ENCODE data around the gene MORN1.

MORN1 gene

GRCh38 chr1:2350911-2351655 is 40.3 kb downstream of the MORN1 start:
- no peak for DNase-seq (ENCODE audit: low read depth)

GRCh38 chr1:2350501-2350900 is 40.9 kb downstream of the MORN1 start:
- DNase-seq (ENCODE audit: low read depth): no peak

DNA sequence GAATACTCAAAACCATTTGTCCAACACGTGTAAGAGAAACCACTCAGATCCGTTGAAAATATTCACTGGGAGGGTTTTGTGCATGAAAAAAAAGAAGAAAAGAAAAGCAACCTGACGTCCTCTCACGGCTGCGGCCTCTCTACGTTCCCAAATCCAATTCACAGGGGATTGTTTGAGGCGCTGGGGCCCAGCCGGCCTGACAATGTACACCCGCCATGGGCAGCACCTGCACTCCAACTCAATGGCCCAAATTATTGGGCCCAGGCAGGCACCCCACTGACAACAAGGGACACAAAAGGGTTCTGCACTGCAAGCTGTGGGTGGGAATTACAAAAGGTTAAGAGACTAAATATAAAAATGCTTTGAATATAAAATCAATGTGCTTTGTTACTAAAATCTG is 41.5 kb downstream of the MORN1 start:
- DNase-seq (ENCODE audit: low read depth): no peak

DNA sequence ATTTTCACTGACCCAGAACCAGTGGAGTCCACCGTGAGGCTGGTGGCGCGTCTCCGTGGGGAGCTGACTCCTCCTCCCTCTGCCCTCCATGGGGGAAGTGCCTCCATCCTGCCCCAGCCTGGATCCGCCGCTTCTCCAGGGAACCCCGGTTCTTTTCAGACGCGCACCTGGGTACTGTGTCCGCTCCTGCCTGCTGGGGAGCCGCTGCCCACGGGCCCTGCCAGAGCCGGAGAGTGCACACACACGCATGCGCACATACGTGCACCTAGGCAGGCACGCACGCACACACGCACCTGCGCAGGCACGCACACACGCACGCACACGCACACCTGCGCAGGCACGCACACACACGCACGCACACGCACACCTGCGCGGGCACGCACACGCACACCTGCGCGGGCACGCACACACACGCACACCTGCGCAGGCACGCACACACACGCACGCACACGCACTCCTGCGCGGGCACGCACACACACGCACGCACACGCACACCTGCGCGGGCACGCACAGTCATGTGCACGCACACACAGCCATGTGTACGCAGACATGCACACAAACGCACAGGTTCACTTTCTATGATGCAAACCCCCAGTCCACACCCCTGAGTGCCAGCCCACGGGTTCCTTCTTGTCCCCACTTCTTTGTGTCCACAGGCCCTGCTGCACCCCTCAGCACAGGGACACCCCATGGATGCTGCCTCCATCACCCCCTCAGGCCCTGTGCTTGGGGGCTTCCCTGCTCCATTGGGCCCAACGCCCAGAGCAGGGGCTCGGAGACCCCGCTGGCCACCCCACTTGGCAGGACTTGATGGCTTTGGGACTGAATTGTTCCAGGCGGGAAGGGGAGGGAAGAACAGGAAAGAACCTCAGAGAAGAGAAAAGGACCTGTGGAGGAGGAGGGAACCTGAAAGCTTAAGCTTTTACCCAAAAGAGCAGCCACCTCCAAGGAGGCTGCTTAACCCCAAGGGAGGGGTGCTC is 42.7 kb downstream of the MORN1 start:
- no peak for DNase-seq (ENCODE audit: low read depth)

DNA sequence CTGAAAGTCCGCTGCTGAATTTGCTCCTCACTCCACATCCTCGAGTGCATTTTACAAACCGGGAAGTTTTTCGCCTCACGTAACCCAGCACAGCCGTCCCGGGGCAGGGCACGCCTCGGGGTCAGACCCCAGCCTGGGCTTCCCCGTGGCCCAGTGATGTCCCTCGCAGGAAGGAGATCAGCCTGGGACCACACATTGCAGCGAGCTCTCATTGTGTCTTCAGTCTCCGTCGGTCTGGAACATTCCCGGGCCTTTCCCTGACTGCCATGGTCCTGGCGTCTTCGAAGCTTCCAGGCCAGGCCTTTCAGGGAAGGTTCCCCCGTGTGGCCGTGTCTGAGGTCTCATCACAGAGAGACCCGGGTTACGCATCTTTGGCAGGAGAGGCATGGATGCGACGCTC is 43.5 kb downstream of the MORN1 start:
- DNase-seq (ENCODE audit: low read depth): no peak

GRCh38 chr1:2347409-2347785 is 44.0 kb downstream of the MORN1 start:
- no peak for DNase-seq (ENCODE audit: low read depth)

- DNase-seq (ENCODE audit: low read depth): no peak
These were observed 44.5 kb downstream of the MORN1 start for GRCh38 chr1:2346691-2347408.

DNA sequence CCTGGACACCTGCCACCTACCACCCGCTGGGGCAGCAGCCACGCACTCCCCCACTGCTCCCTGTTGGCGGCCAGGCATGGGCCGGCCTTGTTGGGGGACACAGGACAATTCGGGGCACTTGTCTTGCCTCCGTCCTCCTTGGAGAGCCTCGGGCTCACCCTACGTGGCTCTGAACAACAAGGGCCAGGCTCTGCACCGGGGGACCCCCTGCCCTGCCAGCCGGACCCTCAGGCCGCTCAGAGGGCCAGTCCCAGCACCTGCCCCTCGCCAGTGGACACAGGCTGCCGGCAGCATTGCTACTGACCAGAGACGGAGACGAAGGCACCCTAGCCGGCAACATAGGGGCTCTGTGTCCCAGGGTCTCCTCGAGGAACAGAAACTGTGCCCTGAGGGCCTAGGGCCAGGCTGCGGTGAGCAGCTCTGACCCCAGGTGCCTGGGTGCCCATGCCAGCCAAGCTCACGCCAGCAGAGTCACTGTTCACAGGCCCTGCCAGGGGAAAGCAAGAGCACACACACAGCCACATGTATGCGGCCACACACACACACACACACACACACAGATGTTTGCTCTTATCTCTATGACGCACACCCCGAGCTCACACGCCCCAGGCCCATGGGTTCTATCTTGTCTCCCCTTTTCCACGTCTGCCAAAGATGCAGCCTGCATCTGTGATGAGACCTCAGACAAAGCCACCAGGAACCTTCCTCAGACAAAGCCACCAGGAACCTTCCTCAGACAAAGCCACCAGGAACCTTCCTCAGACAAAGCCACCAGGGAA is 45.9 kb downstream of the MORN1 start:
- DNase-seq (ENCODE audit: low read depth): no peak

DNA sequence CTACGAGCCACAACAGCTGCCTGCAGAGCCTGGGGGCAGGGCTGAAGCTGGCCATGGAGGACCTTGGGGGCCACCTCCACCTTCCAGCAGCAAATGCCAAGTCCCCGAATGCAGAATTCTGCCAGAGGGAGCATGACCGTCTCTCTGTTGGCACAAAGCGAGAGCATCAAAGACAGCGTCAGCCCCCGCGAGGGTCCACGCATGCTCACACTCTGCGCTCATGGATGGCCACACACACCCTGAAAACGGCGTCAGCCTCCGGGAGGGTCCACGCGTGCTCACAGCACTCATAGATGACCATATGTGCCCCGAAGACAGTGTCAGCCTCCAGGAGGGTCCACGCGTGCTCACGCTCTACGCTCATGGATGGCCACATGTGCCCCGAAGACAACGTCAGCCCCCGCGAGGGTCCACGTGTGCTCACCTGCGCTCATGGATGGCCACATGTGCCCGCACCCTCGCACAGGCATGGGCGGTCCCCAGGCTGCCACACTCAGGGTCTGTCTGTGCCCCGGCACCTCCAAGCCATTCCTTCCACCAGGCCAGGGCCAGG is 46.5 kb downstream of the MORN1 start:
- no peak for DNase-seq (ENCODE audit: low read depth)

- DNase-seq (ENCODE audit: low read depth): no peak
These were observed 47.2 kb downstream of the MORN1 start for GRCh38 chr1:2344121-2344681.

DNA sequence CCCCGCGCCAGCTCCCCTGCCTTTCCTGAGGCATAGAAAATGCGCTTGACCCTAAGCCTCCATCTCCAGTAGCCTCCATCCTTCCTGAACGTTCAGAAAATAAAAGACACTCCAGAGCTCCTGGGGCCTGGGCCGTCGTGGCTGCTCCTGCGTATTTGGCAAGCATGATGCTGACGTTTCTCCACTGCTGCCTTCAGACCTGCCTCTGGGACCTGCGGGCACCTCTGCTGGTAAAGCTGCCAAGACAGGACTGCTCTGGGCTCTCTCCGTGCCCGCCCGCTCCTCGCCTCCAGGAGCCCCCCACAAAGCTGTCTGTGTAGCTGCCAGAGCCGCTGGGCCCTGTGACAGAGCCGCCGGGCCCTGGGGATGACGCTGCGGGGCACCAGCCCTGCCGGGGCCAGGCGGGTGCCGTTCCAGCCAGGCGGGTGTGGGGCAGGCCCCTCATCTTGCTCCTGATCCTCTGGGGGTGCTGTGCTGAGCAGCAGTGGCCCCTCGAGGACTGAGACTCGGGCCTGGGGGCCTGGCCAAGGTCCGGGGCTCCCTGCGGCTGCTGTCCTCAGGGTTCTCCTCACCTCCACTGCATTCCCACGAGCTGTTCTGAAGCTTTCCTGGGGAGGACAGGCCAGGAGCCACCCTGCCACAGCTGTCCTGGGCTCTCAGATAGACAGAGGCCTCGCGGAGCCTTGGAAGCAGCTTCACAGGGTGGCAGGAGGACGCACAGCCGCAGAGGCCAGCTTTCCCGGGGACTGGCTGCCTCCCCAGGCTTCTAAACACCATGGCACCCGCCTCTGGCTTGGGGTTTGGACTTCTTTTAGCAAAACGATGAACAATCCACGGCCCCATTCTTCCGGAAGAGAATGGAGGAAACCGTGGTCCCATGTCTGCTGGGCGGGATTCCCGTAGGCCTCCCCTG is 48.1 kb downstream of the MORN1 start:
- no peak for DNase-seq (ENCODE audit: low read depth)

- no peak for DNase-seq (ENCODE audit: low read depth)
These were observed 48.9 kb downstream of the MORN1 start for GRCh38 chr1:2342384-2343022.

DNA sequence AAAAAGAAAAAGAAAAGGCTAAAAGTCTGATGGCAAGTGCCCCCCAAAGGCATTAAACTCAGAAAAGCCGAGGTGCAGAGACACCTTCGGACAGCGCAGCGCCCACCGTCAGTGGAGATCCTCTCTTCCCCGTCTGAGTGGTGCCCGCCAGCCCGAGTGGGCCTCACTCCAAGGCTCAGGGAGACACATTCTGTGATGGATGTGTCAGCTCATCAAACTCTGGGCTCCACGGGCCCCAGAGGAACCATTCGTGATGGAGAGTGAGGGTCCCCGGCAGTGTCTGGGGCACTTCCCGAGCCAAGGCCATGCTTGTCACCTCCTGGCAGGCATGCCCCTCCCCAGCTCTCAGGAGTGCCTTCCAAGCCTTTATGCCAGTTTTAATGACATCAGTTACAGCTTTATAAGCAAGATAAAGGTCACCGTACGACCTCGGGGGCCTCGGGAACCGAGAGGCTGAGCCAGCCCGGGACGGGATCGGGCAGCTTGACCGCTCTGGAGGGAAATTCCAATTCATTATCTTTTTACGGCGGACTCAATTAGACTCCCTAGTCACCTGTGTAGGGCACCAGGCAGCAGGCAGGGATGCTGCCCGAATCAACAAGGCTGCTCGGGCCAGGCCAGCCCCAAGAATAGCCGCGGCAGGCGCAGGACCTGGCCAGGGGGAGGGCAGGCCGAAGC is 49.5 kb downstream of the MORN1 start:
- DNase-seq (ENCODE audit: low read depth): no peak

DNA sequence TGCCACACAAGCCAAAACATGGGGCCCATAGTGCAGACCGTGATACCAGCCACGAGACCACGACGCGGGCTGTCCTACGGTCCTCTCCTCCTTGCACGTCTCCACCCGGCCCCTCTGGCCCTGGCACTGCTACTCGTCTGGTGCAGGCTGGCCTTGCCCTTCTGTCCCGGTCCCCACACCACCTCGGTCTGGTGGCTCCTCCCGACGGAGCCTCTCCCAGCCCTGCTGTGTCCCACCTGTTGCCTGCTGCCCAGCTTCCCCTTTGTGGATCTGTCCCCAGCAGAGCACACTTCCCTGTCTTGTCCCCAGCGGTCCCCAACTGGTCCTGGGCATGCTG is 50.5 kb downstream of the MORN1 start:
- no peak for DNase-seq (ENCODE audit: low read depth)

- no peak for DNase-seq (ENCODE audit: low read depth)
These were observed 51.1 kb downstream of the MORN1 start for GRCh38 chr1:2340086-2340917.

DNA sequence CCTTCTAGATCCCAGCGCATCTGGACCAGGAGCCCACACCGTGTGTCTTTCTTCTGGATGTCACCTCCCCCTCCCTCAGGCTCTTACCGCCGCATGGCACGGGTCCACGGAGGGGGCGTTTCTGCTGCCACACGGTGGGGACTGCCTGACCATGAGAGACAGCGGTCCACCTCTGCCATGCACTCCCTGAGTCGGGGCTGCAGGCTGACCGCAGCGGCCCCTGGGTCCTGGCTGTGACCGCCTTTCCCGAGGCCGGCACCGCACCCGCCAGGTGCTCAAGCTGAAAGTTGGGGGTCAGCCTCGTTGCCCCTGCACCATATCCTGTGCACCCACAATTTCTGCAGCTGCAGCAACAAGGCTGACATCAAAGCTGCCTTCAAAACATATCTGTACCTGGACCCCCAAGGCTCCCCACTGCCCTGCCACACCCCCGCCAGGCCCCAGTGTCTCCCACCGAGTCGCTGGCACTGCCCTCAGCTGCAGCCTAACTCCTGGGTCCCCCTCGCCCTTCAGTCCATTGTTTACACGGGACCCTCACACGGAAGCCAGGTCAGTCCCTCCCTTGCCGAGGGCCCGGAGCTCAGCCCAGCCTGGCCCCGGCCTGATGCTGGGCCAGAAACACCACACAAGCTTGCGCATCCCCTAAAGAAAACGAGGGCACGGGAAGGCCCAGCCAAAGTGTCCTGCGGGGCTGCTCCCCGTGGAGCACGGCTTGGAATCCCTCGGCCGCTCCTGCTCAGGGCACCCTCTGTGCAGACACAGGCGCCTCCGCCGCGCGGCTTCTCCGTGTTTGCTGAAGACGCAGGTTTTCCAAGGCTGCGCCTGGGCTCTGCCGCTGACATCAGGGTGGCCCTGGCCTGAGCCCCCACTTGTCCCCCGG is 51.9 kb downstream of the MORN1 start:
- DNase-seq (ENCODE audit: low read depth): no peak

DNA sequence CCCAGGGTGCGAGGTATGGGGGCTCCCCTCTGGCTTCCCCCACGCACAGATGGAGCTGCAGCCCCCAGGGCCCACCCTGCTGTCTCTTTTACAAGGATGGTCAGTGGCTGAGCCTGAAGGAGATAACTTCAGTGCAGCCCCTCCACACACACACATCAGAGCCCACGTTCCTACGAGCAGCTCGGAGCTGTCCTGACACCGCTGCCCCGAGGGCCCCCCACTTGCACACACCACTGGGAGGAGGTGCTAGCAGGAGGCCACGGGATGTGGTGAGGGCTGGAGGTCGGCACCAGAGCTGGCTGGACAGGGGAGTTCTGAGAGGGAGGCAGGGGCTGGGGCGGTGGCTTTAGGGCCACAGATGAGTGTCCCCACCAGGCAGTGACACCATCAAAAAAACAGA is 53.9 kb downstream of the MORN1 start:
- no peak for DNase-seq (ENCODE audit: low read depth)
